Mesodermal cell (in vitro differentiated cells): ENCODE data around the gene MYPOP.
A peak's percentile ranks its signal among the peaks of the same experiment; 100 is the strongest.
"Not testable (repeated sequence)": the region's sequence is repeated elsewhere in the genome, so short reads cannot be mapped to it uniquely, and the experiment has no call there.

Source experiments
- H3K27ac ChIP-seq: 2 replicates; pipeline ENCODE4 v1.7.0; 2013; ENCODE audit warnings: mild to moderate bottlenecking, low read depth, low read length, moderate library complexity; ENCODE audit not compliant: severe bottlenecking
- H3K36me3 ChIP-seq: 2 replicates; pipeline ENCODE4 v1.7.1; 2013; ENCODE audit warnings: mild to moderate bottlenecking, low read length, moderate library complexity; ENCODE audit not compliant: control insufficient read depth, insufficient read depth
- H3K4me1 ChIP-seq: one replicate; pipeline ENCODE4 v1.7.1; 2013; ENCODE audit warnings: mild to moderate bottlenecking, low read length; ENCODE audit not compliant: insufficient read depth, control insufficient read depth, poor library complexity, severe bottlenecking
- H3K4me3 ChIP-seq: 2 replicates; pipeline ENCODE4 v1.7.0; 2013; ENCODE audit warnings: low read length, control low read depth, mild to moderate bottlenecking; ENCODE audit not compliant: insufficient read depth, poor library complexity, severe bottlenecking; ENCODE audit errors: extremely low read depth
- H3K9me3 ChIP-seq: 2 replicates; pipeline ENCODE4 v1.7.1; 2013; ENCODE audit warnings: mild to moderate bottlenecking, low read length, moderate library complexity; ENCODE audit not compliant: control insufficient read depth
- WGBS, 2 experiments: methylation state at CpG; one replicate each; pipeline ENCODE4 v1.1.5; 2013; ENCODE audit warnings: missing lambda C conversion rate in 2 of 2; ENCODE audit not compliant: insufficient coverage in 2 of 2; 5-methylcytosine and 5-hydroxymethylcytosine counted together

The MYPOP gene

DNA sequence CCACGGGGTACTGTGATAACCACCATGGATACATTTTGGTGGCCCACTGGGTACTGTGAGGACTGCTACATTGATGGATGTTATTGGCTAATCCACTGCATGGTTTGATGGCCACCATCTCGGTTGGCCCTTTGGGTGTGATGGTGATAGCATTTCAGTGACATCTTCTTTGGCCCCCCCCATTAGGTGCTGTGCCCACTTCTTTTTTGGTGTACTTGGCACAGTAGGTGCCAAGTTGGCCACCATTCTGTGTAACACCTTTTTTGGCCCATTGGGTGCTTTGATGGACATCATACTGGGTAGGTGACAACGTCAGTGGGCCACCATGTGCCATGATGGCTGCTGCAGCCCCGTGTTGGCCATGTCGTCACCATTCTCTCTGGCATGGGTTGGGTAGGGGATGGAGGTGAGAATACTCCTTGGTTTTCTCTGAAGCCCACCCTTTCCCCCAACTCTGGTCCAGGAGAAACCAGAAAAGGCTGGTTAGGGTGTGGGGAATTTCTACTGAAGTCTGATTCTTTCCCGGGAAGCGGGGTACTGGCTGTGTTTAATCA is 29.1 kb downstream of the MYPOP start:
- Histone ChIP-seq H3K27ac (no peak overlapping the region), H3K4me3 (no peak overlapping the region)
- WGBS, 2 experiments = 91 to 100% methylated on average over 2 to 4 of the region's 7 CpGs

DNA sequence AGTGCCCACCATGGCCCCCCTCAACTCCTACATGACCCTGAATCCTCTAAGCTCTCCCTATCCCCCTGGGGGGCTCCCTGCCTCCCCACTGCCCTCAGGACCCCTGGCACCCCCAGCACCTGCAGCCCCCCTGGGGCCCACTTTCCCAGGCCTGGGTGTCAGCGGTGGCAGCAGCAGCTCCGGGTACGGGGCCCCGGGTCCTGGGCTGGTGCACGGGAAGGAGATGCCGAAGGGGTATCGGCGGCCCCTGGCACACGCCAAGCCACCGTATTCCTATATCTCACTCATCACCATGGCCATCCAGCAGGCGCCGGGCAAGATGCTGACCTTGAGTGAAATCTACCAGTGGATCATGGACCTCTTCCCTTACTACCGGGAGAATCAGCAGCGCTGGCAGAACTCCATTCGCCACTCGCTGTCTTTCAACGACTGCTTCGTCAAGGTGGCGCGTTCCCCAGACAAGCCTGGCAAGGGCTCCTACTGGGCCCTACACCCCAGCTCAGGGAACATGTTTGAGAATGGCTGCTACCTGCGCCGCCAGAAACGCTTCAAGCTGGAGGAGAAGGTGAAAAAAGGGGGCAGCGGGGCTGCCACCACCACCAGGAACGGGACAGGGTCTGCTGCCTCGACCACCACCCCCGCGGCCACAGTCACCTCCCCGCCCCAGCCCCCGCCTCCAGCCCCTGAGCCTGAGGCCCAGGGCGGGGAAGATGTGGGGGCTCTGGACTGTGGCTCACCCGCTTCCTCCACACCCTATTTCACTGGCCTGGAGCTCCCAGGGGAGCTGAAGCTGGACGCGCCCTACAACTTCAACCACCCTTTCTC is 30.1 kb downstream of the MYPOP start:
- Histone ChIP-seq H3K27ac (no peak overlapping the region), H3K4me1 (peaks cover 5% of the 10 kb centered on the region), H3K36me3 (no peaks in the 10 kb centered on the region), H3K9me3 (no peaks in the 10 kb centered on the region), H3K4me3 (no peak overlapping the region)
- WGBS, 2 experiments = 95 to 96% methylated on average over 21 to 25 of the region's 34 CpGs

More for the DNA sequence above, 29.1 kb downstream of the MYPOP start:
- no peaks in the 10 kb centered on the region for H3K36me3 ChIP-seq
- no peaks in the 10 kb centered on the region for H3K9me3 ChIP-seq
- peaks cover 11% of the 10 kb centered on the region for H3K4me1 ChIP-seq

GRCh38 chr19:45870798-45871197 is 31.6 kb downstream of the MYPOP start:
- no peaks in the 10 kb centered on the region for H3K4me1 ChIP-seq
- H3K4me3 ChIP-seq = no peak overlapping the region
- H3K36me3 ChIP-seq = no peaks in the 10 kb centered on the region
- 91 to 100% methylated on average over 4 of the region's 5 CpGs for WGBS, 2 experiments
- H3K9me3 ChIP-seq = no peaks in the 10 kb centered on the region
- H3K27ac ChIP-seq = no peak overlapping the region

DNA sequence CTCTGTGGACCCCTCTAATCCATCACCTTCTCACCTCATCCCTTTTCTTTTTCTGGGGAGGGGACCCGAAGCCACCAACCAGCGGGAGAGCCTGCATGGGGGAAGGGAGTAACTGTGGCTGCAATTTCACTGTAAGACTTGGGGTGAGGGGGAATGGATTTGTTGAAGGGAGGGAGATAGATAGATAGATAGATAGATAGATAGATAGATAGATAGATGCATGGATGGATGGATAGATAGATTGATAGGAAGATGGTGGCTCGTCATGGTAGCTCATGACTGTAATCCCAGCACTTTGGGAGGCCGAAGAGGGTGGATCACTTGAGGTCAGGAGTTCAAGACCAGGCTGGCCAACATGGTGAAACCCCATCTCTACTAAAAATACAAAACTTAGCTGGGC is 35.2 kb downstream of the MYPOP start:
- not testable (repeated sequence) for H3K27ac ChIP-seq, H3K4me1 ChIP-seq, H3K36me3 ChIP-seq, H3K9me3 ChIP-seq, H3K4me3 ChIP-seq
- WGBS, 2 experiments = 93% methylated on average over 3 of the region's 4 CpGs; no CpG with 5 or more reads in 1 of the 2 experiments

- WGBS, 2 experiments = 81 to 89% methylated on average over 8 to 9 of the region's 11 CpGs
- Histone ChIP-seq H3K27ac (no peak overlapping the region), H3K4me3 (no peak overlapping the region), H3K9me3 (no peaks in the 10 kb centered on the region), H3K36me3 (no peaks in the 10 kb centered on the region), H3K4me1 (no peaks in the 10 kb centered on the region)
Measured at GRCh38 chr19:45866400-45867176, 35.8 kb downstream of the MYPOP start.

- no peak overlapping the region for H3K27ac ChIP-seq
- no peaks in the 10 kb centered on the region for H3K9me3 ChIP-seq
- peaks cover 6% of the 10 kb centered on the region for H3K36me3 ChIP-seq
- H3K4me3 ChIP-seq = no peak overlapping the region
- no peaks in the 10 kb centered on the region for H3K4me1 ChIP-seq
- 83 to 89% methylated on average over 3 to 5 of the region's 9 CpGs for WGBS, 2 experiments
Measured at GRCh38 chr19:45865269-45865948, 37.0 kb downstream of the MYPOP start.

- H3K36me3 ChIP-seq = peaks cover 14% of the 10 kb centered on the region
- no peaks in the 10 kb centered on the region for H3K4me1 ChIP-seq
- H3K4me3 ChIP-seq = peak overlapping the region; percentile 87
- H3K9me3 ChIP-seq = no peaks in the 10 kb centered on the region
- 23 to 27% methylated on average over 11 to 12 of the region's 12 CpGs for WGBS, 2 experiments
- no peak overlapping the region for H3K27ac ChIP-seq
Measured at GRCh38 chr19:45864629-45865082, 37.8 kb downstream of the MYPOP start.

- Histone ChIP-seq H3K4me3 (peak within 1 kb of the TSS; percentile 87), H3K4me1 (no peaks in the 10 kb centered on the region), H3K9me3 (no peaks in the 10 kb centered on the region), H3K36me3 (peaks cover 20% of the 10 kb centered on the region), H3K27ac (no peak within 1 kb of the TSS)
- WGBS, 2 experiments = 3 to 5% methylated on average over 53 to 57 of the region's 71 CpGs
Measured at GRCh38 chr19:45863840-45864628, 38.4 kb downstream of the MYPOP start, which contains the start of gene FOXA3. TSS of gene FOXA3 (plus strand) at chr19:45864326. CDS start at chr19:45864457, 131 bp downstream.

DNA sequence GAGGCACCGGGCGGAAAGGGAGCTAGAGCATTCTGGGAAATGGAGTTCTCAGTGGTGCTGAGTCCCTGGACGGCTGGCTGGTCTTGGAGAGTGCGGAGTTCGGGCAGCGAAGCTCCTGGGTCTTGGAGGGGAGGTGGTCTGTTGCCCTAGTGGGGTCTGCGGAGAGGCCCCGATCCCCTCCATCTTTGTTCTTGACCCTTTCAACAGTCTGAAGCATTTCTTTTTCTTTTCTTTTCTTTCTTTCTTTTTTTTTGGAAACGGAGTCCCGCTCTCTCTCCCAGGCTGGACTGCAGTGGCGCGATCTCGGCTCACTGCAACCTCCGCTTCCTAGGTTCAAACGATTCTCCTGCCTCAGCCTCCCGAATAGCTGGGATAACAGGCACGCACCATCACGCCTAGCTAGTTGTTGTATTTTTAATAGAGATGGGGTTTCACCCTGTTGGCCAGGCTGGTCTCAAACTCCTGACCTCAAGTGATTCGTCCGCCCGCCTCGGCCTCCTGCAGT is 39.0 kb downstream of the MYPOP start:
- H3K4me1 ChIP-seq = no peaks in the 10 kb centered on the region
- no peaks in the 10 kb centered on the region for H3K9me3 ChIP-seq
- H3K27ac ChIP-seq = no peak overlapping the region
- peak overlapping the region; percentile 87 for H3K4me3 ChIP-seq
- H3K36me3 ChIP-seq = peaks cover 26% of the 10 kb centered on the region
- WGBS, 2 experiments = 8 to 17% methylated on average over 11 to 21 of the region's 22 CpGs
